8988T (cell line): ENCODE measurements around the gene LRFN2.

ENCODE experiments used
- DNase-seq: peaks from one replicate; pipeline ENCODE4 v3.0.0; 2011

The LRFN2 gene

DNA sequence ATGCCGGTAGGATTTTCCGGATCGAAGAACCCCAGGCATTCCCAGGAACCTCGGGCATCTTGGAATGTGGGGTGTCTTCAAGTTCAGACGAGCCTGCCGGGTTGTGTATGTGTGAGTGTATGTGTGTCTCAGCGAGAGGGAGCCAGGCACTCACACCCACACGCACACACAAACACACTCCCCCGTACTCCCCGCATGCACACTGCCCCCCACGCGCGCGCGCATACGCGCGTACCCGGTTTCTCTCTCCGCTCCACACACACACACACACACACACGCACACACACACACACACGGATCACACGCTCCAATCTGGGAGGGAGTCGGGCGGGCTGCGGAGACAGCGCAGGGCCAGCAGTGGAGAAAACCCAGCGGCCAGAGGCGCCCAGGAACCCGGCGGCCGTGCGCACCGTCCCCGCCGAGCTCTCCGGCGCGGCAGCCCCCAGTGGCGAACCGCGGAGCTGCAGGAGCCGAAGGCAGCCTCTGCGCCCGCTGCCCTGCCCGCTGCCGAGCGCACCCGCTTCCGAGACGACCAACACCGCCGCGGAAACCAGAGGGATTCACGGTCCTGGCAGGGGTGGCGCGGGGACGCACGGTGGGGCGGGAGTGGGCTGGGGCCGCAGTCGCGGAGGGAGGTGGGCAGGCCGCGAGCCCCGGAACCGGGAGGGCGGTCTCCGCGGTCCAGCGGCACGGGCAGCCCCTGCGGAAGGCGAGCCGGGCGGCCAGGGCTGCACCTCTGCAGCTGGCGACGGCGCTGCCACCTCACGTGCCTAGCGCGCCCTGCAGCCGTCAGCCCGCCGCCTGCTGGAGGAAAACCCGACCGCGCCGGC lies at the start of gene LRFN2:
TSS of gene LRFN2 (minus strand) at position 125 of the 830 bp plus-strand sequence.
- DNase-seq, result peak; percentile 80

DNA sequence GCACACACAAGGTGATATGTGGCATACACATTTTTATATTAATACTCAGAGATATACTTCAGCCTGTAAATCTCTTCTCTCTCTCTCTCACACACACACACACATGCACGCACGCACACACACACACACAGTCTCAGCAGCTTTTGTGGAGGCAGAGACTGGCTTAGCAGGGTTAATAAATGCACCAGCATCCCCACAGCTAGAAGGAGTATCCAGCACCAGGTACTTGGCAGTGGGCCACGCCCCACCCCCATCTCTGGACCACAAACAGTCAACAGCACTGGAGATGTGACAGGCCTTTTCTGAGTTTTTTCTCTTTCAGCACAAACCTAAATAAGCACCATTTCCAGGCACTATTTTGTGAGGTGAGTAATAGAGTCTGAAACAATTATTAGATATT lies 47.3 kb upstream of the LRFN2 start:
- no peak for DNase-seq

DNA sequence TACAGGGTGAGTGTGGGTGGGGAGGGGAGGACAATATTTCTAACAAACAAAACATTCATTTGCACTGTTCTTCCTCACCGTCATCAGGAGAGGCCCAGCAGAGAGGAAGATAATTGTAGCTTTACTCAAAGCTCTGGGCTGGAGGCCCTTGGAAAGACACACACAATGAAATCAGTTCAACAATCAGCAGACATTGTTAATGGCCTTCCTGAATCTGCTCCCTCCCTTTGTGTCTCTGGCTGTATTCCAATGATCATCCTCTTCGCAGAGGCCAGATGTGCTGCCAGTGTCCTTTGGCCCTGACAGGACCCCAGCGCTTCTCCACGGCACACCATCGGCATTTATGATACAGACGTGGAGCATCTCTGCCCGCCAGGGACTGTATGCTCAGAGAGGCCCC lies 44.6 kb upstream of the LRFN2 start:
- no peak for DNase-seq

GRCh38 chr6:40630488-40630887 lies 43.3 kb upstream of the LRFN2 start:
- no peak for DNase-seq

DNA sequence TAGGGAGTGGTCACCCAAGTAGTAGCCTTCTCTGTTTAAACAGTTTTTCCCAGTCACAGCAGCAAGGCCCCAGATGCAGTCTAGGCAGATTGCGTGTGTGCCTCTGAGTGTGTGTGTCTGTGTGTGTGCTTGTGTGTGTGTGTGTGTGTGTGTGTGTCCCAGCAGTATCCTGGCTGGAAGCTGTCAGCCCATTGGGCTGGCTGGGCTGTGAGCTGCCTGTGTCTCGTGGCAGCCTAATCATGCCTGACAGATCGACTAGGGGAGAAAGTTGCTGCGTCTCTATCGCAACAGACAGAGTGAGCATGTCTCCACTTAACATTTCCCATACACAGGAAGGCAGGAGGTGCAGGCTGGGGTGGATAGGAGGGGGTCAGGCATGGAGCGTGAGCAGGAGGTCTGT lies 42.9 kb upstream of the LRFN2 start:
- DNase-seq, result no peak

GRCh38 chr6:40629463-40629862 lies 42.3 kb upstream of the LRFN2 start:
- DNase-seq, result no peak

DNA sequence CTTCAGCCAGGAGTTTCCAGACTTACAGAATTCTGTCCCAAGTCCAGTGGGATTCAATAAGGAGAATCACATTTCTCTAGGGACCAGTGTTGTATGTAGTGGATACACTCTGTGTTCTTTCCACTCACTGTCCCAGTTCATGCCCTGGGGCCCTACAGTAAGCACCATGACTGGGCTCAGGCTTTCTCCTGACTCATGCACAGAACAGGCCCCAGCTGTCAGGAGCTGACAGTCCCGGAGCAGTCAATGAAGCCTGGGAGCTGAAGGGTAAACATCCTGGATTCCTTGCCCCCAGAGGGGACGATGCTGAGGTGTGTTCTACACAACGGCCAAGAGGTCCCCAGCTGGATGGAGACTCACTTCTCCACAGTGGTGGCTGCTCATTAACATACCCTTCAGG lies 40.2 kb upstream of the LRFN2 start:
- no peak for DNase-seq

DNA sequence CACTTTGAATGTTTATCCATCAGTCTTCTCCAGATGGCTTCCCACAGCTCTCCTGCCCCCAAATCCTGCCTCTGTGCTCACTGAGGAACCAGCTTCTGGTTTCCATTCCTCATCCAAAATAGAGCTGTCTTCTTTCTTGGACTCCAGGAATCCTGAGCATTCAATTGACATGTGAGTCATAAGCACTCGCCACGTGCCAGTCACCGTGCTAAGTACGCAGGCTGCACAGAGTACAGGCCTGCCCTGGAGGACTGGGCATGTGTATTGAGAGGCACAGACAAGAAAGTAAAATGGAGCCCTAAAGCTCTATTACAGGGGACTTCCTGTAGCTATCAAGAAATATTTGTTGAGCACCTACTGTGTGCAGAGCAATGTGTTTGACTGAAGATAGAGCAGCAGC lies 39.7 kb upstream of the LRFN2 start:
- no peak for DNase-seq

GRCh38 chr6:40623932-40624331 lies 36.8 kb upstream of the LRFN2 start:
- no peak for DNase-seq

DNA sequence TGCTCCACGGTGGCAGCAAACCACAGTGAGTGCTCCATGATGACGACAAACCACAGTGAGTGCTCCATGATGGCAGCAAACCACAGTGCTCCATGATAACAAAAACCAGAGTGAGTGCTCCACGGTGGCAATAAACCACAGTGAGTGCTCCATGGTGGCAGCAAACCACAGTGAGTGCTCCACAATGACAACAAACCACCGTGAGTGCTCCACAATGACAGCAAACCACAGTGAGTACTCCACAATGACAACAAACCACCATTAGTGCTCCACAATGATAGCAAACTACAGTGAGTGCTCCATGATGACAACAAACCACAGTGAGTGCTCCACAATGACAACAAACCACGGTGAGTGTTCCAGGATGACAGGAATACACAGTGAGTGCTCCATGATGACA lies 36.0 kb upstream of the LRFN2 start:
- no peak for DNase-seq

GRCh38 chr6:40620574-40621240 lies 33.5 kb upstream of the LRFN2 start:
- no peak for DNase-seq

GRCh38 chr6:40614671-40615070 lies 27.5 kb upstream of the LRFN2 start:
- no peak for DNase-seq

- DNase-seq, result no peak
These were observed 24.7 kb upstream of the LRFN2 start for GRCh38 chr6:40611912-40612311.

GRCh38 chr6:40611434-40611833 lies 24.3 kb upstream of the LRFN2 start:
- DNase-seq, result no peak

DNA sequence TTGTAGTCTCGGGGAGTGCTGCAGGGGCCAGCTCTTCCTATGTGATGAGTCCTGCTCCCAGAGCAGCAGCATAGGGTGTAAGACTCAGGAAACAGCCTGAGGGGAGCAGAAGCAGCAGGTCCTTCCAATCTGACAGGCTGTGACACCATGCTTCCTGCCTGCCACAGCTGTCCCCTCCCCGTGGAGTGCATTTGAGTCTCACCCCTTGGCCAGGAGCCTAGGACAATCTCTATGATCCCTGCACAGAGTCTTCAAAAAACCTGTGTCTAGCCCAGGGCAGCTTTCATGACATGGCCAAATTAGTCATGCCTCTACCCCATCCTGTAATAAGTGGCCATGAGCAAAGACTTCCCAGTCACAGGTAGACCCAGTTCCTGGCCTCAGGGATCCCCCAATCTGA lies 23.1 kb upstream of the LRFN2 start:
- DNase-seq, result no peak

DNA sequence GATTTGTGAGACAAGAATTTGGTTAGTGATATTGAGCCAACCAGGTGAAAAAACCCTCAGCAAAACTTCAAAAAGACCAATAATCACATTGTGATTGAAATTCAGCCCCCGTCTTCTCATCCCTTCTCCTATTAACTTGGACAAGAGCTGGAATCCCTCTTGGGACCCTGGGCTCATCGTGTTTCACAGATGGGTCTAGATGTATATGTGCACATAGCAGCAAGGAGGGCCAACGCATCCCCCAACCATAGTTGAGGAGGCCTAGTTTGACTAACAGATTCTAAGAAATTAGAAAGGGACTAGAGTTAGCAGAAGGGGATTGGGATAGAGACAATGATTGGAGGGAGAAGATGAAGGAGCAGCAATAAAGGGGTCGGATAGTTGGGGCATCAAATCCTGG lies 19.8 kb upstream of the LRFN2 start:
- no peak for DNase-seq

DNA sequence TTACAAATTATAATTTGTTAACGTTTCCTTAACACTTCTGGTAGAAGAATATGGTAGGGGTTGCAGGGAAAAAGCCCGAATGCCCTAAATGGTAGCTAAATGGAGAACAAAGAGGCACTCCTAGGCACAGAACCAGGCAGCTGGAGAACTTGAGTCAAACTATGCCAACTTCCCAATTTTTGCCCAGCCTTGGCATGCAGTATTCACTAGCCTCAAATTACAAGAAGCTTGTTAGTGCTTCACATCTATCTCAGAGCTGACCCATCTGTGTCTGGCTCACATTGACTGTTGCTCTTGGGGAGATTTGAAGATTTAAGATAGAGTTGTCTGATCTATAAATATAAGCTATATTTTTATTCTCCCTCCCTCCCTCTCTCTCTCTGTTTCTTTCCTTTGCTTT lies 19.4 kb upstream of the LRFN2 start:
- no peak for DNase-seq

GRCh38 chr6:40604082-40604481 lies 16.9 kb upstream of the LRFN2 start:
- DNase-seq, result no peak

DNA sequence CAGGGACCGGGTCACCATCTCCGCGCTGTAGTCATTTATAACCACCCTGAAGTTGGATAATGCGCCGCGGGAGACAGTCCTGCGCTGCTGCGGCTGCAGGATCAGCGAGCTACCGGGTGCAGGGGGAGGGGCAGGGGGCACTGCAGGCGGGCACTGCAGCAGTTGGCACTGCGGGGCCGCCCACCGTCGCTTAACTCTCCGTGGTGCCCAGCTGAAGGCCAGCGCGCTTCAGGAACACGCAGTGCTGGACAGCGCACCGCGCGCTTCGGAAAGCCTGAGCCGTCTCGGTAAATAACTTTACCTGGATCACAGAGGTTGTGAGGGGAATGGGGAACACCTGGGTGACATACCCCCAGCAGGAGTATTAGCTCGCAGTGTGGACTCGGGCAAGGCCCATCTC lies 12.4 kb upstream of the LRFN2 start:
- DNase-seq, result no peak

- no peak for DNase-seq
These were observed 11.4 kb upstream of the LRFN2 start for GRCh38 chr6:40598516-40598915.

GRCh38 chr6:40597301-40597700 lies 10.1 kb upstream of the LRFN2 start:
- no peak for DNase-seq

GRCh38 chr6:40588480-40588879 lies 1.3 kb upstream of the LRFN2 start:
- DNase-seq, result no peak

- DNase-seq, result no peak
These were observed 863 bp upstream of the LRFN2 start for GRCh38 chr6:40588070-40588384.

- no peak for DNase-seq
These were observed 579 bp downstream of the LRFN2 start for GRCh38 chr6:40586369-40587201.
